AG04449 (cell line): ENCODE data around the gene DLEC1.
A peak's percentile ranks its signal among the peaks of the same experiment; 100 is the strongest.

Experiments used
- CTCF ChIA-PET: fragments of 350-600 bp; formaldehyde crosslinking; extraction: SDS; loops from one replicate; lab custom pipeline; 2021; ENCODE audit warnings: antibody characterized with exemption; lab: Yijun Ruan, JAX
- POLR2A ChIA-PET: fragments of 400-600, 350-600 bp; formaldehyde crosslinking; extraction: SDS; loops from one replicate; lab custom pipeline; 2020; ENCODE audit warnings: antibody characterized with exemption, inconsistent platforms; lab: Yijun Ruan, JAX
- DNase-seq: peaks from one replicate; pipeline ENCODE4 v3.0.0-alpha.2; 2010; ENCODE audit warnings: low read depth, low spot score
- H3K4me3 ChIP-seq: 2 replicates; pipeline ENCODE4 v1.5.1; 2011; ENCODE audit warnings: low read depth, mild to moderate bottlenecking, control low read depth, low read length
- TF ChIP-seq, protein P1 (sequence below): IDR thresholded peaks from one replicate; pipeline ENCODE4 v1.5.1; 2011; ENCODE audit warnings: mild to moderate bottlenecking, moderate library complexity, low read length, control low read depth, inconsistent platforms; ENCODE audit not compliant: insufficient read depth; ENCODE audit errors: missing control alignments

DLEC1 gene

DNA sequence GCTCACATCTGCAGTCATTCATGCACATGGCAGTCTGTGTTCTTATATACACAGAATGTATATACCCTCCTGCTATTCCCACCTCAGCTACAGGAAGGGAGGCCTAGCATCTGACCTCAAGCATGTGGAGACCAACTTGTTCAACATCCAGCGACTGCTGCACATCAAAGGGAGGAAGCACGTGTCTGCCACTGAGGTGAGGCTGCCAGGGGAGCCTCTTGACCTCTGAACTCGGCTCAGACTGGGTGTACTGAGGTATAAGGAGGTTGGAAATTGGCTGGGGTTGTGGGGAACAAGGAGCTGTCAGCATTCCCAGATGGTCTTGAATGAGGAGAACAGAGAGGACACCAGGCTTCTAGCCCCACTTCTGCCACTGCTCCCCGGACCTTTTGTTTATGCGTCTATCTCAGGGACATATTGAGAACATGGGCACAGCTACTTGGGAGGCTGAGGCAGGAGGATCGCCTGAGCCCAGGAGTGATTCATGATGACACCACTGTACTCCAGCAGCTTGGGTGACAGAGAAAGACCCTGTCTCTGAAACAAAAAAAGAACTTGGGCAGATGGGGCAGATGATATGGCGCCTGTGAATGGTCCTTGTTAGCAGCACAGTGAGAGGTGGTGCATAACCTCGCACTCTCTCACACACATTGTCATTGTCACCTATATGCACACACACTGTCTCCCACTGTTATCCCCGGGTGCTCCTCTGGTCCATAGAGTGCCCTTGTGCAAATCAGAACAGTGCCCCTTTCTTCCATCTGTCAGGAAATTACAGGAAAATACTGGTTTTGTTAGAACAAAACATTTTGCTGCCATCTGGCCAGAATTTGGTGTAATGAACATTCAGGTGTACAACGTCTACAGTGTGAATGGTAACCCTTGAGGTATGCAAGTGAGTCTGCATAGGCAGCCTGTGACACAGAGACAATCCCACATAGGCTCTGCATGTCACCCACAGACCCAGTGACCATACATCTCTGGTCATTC lies 43.1 kb upstream of the DLEC1 start:
- TF ChIP-seq, protein P1, sequence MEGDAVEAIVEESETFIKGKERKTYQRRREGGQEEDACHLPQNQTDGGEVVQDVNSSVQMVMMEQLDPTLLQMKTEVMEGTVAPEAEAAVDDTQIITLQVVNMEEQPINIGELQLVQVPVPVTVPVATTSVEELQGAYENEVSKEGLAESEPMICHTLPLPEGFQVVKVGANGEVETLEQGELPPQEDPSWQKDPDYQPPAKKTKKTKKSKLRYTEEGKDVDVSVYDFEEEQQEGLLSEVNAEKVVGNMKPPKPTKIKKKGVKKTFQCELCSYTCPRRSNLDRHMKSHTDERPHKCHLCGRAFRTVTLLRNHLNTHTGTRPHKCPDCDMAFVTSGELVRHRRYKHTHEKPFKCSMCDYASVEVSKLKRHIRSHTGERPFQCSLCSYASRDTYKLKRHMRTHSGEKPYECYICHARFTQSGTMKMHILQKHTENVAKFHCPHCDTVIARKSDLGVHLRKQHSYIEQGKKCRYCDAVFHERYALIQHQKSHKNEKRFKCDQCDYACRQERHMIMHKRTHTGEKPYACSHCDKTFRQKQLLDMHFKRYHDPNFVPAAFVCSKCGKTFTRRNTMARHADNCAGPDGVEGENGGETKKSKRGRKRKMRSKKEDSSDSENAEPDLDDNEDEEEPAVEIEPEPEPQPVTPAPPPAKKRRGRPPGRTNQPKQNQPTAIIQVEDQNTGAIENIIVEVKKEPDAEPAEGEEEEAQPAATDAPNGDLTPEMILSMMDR, result no peak
- POLR2A ChIA-PET, result interaction anchor here (0.6 kb wide), 1 partner anchor 128 kb away, joined by 4 read pairs; no protein-coding TSS in a partner anchor
- no peak overlapping the region for H3K4me3 ChIP-seq
- no peak for DNase-seq
- CTCF ChIA-PET, result interaction anchor here (0.8 to 1.9 kb wide), 19 partner anchors 9 to 352 kb away, joined by 3 to 20 read pairs (median 3); no protein-coding TSS in a partner anchor

DNA sequence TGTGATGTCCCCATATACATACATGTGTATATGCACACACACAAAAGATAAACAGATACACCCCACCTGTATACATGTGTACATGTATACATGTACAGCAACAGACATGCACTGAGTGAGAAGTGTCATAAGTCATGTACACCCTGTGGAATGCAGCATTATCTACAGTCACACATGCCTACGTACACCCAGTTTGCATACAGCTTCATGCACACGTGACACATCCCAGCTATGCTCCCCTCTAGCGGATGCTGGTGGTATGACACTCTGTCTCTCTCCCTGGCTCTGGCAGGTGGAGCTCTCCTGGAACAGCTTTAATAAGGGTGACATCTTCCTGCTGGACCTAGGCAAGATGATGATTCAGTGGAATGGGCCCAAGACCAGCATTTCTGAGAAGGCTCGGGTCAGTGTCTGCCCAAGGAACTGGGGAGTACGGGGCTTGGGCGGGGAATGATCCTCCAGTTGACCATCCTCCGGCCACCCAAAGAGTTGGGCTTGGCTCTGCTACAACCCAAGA lies 42.2 kb upstream of the DLEC1 start:
- ChIA-PET POLR2A (interaction anchor here (0.6 kb wide), 1 partner anchor 127 kb away, joined by 4 read pairs; no protein-coding TSS in a partner anchor), CTCF (interaction anchor here (0.7 to 1.9 kb wide), 22 partner anchors 8 to 351 kb away, joined by 3 to 20 read pairs (median 3); partner anchors contain the start of gene PLCD1)
- TF ChIP-seq, protein P1, result peak; percentile 90
- DNase-seq, result no peak
- H3K4me3 ChIP-seq, result no peak overlapping the region

DNA sequence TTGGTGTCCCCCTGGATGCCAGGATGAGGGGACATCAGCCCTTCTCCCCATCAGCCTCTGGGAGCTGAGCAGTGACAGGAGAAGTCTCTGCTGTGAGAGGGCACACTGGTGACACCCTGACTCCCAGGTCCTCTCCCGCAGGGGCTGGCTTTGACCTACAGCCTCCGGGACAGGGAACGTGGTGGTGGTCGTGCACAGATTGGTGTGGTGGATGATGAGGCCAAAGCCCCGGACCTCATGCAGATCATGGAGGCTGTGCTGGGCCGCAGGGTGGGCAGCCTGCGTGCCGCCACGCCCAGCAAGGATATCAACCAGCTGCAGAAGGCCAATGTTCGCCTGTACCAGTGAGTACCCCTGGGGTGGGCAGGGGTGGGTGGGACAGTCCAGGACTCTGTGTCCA lies 41.7 kb upstream of the DLEC1 start:
- TF ChIP-seq, protein P1, result no peak
- no peak overlapping the region for H3K4me3 ChIP-seq
- no peak for DNase-seq
- POLR2A ChIA-PET, result no interaction called here
- CTCF ChIA-PET, result interaction anchor here (0.7 to 1.9 kb wide), 24 partner anchors 8 to 351 kb away, joined by 3 to 20 read pairs (median 3); partner anchors contain the start of gene PLCD1

GRCh38 chr3:37997791-37998370 lies 41.1 kb upstream of the DLEC1 start:
- H3K4me3 ChIP-seq, result no peak overlapping the region
- CTCF ChIA-PET, result interaction anchor here (0.8 to 1.9 kb wide), 15 partner anchors 15 to 350 kb away, joined by 3 to 20 read pairs (median 3); partner anchors contain the start of gene PLCD1
- TF ChIP-seq, protein P1, result no peak
- POLR2A ChIA-PET, result no interaction called here
- no peak for DNase-seq

DNA sequence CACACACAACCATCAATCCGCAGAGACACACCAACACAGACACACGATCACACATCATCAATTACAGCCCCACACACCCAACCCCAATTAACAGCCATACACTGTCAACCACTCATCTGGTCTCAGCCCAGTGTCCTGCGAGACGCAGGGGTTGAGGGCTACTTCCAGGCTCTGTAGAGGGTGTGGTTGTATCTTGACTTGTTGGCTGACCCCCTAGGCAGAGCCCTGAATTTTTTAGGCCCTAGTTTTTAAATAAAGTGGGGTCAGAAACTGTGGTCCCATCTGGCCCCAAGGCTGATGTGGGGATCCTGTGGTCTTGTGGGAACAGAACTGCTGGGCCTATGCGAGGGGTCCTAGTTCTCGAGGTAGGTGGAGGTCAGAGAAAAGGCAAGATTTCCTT lies 39.2 kb upstream of the DLEC1 start:
- no peak for DNase-seq
- ChIA-PET POLR2A (no interaction called here), CTCF (no interaction called here)
- no peak overlapping the region for H3K4me3 ChIP-seq
- TF ChIP-seq, protein P1, result no peak
